HG03060 (cell line): Measurements from ENCODE around the gene RSBN1L.

Experiments
- ATAC-seq: cut with Tn5 transposase; IDR thresholded peaks from one replicate; pipeline ENCODE4 v1.9.1; 2021; ENCODE audit warnings: low read depth, moderate number of reproducible peaks; ENCODE audit not compliant: unreplicated experiment

Gene RSBN1L

DNA sequence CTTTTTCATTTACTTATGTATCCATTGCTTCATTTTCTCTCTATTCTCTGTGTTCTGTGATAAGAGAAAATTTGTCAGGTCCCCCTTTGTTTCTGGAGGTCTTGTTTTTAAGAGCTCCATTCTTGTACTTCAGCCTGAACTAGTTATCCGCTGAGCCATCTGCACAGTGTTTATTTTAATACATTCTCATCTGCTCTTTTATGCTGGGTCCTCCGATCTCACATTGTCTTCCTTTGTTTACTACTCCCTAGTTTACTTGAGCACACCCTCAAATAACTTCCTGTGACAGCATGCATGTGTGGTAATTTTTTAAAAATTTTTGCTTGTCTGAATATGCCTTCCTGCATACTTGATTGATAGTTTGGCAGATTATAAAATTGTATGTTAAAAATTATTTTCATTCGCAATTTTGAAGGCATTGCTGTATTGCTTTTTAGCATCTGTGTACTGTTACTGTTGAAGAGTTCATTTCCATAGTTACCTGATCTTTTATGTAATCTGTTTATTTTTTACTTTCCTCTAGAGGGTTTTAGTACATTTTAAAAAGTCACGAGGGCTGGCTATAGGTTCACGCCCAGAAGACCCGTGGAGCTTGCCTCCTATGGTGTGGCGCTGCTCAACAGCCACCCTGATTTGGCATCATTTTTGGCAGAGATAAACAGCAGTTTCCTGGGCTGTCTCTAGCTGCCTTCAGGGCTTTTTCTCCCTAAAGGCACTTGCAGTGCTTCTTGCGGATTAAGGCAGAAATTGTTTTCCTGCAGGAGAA, 31.9 kb downstream of the RSBN1L start:
- ATAC-seq: no peak

DNA sequence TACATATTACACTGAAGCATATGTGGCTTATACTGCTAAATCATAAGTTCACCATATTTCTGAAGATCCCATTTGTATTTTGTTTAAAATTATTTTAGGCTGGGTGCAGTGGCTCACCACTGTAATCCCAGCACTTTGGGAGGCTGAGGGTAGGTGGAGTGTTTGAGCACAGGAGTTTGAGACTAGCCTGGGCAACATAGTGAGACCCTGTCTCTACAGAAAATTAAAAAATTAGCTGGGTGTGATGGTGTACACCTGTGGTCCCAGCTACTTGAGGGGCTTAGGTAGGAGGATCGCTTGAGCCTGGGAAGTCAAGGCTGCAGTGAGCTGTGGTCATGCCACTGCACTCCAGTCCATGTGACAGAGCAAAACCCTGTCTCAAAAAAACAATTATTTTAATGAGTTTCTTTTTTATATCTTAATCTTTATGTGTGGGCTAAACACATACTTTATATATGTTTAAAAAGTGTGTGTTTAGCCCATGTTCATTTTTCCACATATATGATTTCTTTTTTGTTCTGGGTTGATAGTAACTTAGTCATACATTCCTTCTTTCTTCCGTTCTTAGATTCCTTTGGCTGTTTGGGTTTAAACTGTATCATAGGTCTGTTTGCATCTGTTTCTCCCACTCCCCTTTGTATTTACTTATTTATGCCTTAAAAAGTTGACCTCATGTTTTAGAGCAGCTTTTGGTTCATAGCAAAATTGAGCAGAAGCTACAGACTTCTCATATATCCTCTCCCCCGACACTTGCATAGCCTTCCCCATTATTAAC, 33.5 kb downstream of the RSBN1L start:
- ATAC-seq: no peak

- no peak for ATAC-seq
These were observed 35.5 kb downstream of the RSBN1L start for GRCh38 chr7:77731716-77732115.

DNA sequence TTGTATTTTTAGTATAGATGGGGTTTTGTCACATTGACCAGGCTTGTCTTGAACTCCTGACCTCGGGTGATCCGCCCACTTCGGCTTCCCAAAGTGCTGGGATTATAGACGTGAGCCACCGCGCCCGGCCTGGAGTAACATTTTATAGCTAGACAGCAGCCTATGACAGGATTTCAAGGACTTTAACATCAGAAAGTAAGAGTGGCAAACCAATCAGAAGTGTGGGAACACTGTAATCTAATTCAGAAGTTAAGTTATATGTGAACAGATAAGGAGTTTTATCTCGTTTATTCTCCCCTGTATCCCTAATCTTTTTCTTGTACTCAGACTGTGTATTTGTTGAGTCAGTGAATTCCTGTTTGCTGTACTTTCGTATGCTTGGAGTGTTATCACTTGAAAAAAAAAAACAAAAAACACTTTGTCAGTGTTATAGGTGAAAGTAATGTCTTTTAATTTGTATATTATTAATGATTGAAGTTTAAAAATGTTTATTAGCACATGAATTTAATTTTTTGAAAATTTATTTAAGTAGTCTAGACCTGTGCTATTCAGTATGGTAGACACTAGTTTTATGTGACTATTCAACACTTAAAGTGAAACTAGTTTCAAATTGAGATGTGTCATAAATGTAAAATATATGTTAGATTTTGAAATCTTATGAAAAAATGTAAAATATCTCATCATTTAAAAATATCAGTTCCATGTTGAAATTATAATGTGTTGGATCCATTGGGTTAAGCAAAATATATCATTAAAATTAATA, 38.6 kb downstream of the RSBN1L start:
- no peak for ATAC-seq

GRCh38 chr7:77735457-77735856, 39.2 kb downstream of the RSBN1L start:
- ATAC-seq: no peak

GRCh38 chr7:77736991-77737390, 40.7 kb downstream of the RSBN1L start:
- no peak for ATAC-seq

GRCh38 chr7:77738382-77738781, 42.1 kb downstream of the RSBN1L start:
- no peak for ATAC-seq

DNA sequence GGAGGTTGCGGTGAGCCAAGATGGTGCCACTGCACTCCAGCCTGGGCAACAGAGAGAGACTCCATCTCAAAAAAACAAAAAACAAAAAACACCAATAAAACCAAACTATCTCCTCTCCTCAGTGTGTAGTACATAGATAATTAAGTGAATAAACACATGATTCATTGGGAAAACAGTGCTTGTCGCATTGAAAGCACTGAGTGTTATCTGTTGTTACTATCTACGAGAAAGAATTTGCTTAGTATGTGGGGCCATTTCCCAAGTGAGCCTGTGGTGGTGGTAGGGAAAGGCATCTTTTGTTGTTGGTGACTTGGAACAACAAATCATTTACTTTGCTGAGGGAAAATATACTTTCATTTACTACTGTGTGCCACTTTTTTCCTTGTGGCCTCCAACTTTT, 42.6 kb downstream of the RSBN1L start:
- ATAC-seq: no peak

- ATAC-seq: no peak
These were observed 44.0 kb downstream of the RSBN1L start for GRCh38 chr7:77740257-77740656.

DNA sequence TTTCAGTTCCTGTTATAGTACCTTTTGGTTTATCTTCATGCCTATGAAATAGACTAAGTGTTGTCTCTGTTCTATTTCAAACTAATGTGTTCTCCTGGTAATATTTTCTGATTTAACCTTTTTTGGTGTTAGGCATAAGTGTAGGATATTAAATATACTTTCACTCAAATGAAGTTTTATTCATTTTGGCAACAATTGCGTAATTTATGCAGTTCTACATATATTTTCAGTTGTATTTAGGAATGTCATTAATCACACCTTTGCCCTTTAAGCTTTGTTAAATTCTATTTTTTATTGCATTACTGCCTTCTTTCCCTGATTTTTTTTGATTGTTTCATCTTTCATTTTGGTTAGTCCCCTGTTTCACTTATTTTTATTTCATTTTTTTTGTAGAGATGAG, 47.3 kb downstream of the RSBN1L start:
- ATAC-seq: no peak

GRCh38 chr7:77745746-77746145, 49.5 kb downstream of the RSBN1L start:
- ATAC-seq: no peak

DNA sequence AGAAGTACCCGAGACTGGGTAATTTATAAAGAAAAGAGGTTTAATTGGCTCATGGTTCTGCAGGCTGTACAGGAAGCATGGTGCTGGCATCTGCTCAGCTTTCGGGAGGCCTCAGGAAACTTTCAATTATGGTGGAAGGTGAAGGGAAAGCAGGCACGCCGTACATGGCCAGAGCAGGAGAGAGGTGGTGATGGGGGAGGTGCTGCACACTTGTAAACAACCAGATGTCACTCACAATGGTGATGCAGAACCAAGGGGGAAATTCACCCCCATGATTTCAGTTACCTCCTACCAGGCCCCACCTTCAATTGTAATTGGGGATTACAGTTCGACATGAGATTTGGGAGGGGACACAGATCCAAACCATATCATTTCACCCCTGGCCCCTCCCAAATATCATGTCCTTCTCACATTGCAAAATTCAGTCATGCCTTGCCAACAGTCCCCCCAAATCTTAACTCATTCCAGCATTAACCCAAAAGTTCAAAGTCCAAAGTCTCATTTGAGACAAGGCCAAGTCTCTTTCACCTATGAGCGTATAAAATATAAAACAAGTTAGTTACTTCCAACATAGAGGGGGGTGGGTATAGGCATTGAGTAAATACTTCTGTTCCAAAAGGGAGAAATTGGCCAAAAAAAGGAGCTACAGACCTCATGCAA, 50.0 kb downstream of the RSBN1L start:
- no peak for ATAC-seq

DNA sequence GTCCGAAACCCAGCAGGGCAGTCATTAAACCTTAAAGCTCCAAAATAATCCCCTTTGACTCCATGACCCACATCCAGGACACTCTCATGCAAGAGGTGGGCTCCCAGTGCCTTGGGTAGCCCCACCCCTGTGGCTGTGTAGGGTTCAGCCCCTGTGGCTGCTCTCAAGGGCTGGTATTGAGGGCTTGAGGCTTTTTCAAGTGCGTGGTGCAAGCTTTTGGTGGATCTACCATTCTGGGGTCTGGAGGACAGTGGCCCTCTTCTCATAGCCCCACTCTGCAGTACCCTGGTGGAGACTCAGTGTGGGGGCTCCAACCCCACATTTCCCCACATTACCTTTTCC, 50.5 kb downstream of the RSBN1L start:
- ATAC-seq: no peak

DNA sequence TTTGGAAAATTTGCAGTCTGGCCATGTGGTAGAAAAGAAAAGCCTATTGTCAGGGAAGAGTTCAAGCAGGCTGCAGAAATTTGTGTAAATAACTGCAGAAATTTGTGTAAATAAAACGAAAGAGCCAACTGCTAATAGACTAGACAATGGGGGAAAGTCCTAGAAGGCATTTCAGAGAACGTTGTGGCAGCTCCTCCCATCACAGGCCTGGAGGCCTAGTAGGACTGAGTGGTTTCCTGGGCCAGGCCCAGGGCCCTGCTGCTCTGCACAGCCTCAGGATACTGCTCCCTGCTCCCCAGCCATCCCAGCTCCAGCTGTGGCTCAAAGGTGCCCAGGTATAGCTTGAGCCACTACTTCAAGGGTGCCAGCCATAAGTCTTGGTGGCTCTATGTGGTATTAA, 50.9 kb downstream of the RSBN1L start:
- no peak for ATAC-seq

DNA sequence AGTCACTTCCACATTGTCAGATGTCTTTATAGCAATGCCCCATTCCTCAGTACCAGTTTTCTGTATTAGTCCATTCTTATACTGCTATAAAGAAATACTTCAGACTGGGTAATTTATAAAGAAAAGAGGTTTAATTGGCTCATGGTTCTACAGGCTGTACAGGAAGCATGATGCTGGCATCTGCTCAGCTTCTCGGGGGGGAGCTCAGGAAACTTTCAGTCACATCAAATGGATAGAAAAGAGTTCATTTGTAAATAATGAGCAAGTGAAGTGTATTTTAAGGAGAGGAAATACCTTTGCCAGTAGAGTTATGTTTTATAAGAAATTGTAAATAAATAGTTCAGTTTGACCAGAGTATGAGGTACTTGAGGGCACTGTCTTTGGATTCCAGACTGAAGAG, 51.5 kb downstream of the RSBN1L start:
- ATAC-seq: no peak

DNA sequence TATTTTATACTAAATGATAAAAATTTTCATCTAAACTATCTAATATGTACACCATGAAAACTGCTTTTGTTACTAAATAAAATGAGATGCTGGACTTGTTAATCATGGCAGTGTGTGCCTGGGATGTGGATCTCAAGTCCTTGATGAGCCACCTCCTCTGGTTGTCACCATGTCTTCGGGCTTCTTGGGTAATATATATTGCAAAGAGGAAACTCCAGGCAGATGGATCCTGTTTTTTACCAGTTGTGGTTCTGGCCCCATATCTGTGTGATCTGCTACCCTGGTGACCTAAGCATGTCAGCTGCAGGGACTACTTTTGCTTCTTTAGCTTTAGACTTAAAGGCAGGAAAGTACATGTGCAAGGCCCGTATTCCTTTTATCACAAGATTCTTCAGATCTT, 55.8 kb downstream of the RSBN1L start:
- no peak for ATAC-seq

DNA sequence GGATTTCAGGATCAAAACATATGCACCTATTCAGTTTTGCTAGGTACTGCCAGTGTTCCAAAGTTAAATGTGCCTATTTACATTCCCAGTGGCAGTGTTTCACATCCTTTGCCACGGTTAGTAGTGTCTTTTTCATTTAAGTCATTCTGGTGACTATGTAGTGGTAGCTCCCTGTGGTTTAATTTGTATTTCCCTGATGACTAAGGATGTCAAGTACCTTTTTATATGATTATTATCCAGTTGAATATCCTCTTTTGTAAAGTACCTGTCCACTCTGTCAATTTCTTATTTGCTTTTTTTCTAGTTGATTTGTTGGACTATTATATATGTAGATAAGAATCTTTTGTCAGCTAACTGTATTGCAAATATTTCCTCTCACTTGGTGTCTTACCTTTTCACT, 56.9 kb downstream of the RSBN1L start:
- no peak for ATAC-seq

DNA sequence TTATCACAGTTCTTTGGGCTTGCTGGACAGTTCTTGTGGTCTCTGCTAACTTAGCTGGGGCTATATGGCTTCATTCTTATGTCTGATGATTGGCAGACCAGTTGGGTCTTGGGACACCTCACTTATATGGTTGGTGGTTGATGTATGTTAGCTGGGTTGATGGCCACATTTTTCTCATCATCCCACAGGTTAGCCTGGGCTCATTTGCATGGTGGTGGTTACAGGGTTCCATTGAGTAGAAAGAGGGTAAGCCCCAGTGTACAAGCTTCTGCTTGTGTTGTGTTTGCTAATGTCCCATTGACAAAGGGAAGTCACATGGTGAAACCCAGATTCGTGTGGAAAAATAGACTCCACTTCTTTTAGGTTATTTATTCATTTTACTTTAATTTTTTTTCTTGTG, 61.3 kb downstream of the RSBN1L start:
- peak; percentile 80 for ATAC-seq

DNA sequence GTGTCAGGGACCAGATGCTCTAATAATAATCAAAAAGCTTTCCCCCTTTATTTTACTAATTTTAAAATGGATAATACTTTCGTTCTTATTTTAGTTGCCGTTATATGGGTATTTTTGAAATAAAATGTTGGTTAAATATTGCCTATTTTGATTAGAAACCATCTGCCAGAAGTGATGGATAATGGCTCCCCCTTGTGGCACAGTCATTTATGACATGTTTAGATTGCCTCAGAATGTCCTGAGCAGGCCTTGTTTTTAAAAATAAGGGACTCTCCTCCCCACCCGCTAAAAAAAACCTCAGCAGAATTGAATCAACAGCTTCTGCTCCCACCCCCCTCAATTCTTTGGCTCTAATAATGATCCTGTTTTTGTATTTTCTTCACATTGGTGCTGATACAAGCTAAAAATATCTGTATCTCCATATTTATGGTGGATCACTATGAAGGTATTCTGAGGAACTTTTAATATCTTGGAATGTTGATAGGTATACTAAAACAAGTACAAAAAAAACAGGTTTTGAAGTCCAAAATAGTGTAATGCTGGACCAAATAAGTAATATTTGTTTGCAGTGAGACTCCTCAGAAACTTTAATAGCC, 63.1 kb downstream of the RSBN1L start:
- ATAC-seq: no peak

GRCh38 chr7:77760809-77761453, 64.7 kb downstream of the RSBN1L start:
- no peak for ATAC-seq
